Upper lobe of right lung (tissue), 1 donor: ENCODE data around the gene SLC1A2. TPM values are rescaled to one million over a fixed set of nuclear protein-coding genes. Genes with fewer than 3 reads are reported as not detected.

Experiments used
- ATAC-seq: fragments of 200-7000 bp; cut with Tn5 transposase; one replicate; pipeline ENCODE4 v1.9.1; 2020; ENCODE audit warnings: mild to moderate bottlenecking, moderate library complexity
- DNase-seq: peaks from one replicate; pipeline ENCODE4 v3.0.0-alpha.2; 2020
- H3K27ac ChIP-seq: fragments of 200-600 bp; one replicate; pipeline ENCODE4 v1.8.0; 2022
- H3K27me3 ChIP-seq: fragments of 200-600 bp; one replicate; pipeline ENCODE4 v1.8.0; 2022; ENCODE audit warnings: mild to moderate bottlenecking
- H3K36me3 ChIP-seq: fragments of 200-600 bp; one replicate; pipeline ENCODE4 v1.8.0; 2022
- H3K4me1 ChIP-seq: fragments of 200-600 bp; one replicate; pipeline ENCODE4 v1.8.0; 2022
- H3K4me3 ChIP-seq: fragments of 200-600 bp; one replicate; pipeline ENCODE4 v1.8.0; 2022; ENCODE audit warnings: mild to moderate bottlenecking
- H3K9me3 ChIP-seq: fragments of 200-600 bp; one replicate; pipeline ENCODE4 v1.8.0; 2022
- CTCF ChIP-seq: fragments of 200-600 bp; IDR thresholded peaks from one replicate; pipeline ENCODE4 v1.8.0; 2022; ENCODE audit warnings: antibody characterized with exemption
- intact Hi-C: fragments of 100-400 bp; cut with DNase I; formaldehyde crosslinking; loops from one replicate; pipeline ENCODE4 v1.11.0; 2022
- total RNA-seq: library from RNA; stranded (reverse); fragmentation: NEBNext Ultra II Directional; extraction: Animal tissue kit (Norgen Biotek cat#: 25700); gene quantifications from one replicate; pipeline ENCODE4 v1.2.1, GENCODE V29; 2021
- donor health status: DM: no; HTN: yes; CAD: no; lungs with severe emphysema.

Gene SLC1A2
- total RNA-seq, 1 donor from 2014 or later: 2.5 TPM

GRCh38 chr11:35242412-35243242, 176.7 kb downstream of the SLC1A2 start:
- TF ChIP-seq CTCF: no peak
- Histone ChIP-seq H3K9me3 (no peaks in the 10 kb centered on the region), H3K27me3 (no peaks in the 10 kb centered on the region), H3K27ac (no peak overlapping the region), H3K4me1 (peaks cover 16% of the 10 kb centered on the region), H3K4me3 (no peak overlapping the region), H3K36me3 (no peaks in the 10 kb centered on the region)
- DNase-seq (no peak), ATAC-seq (no peak)
- intact Hi-C loops: no loop called here

GRCh38 chr11:35241531-35241930, 177.8 kb downstream of the SLC1A2 start:
- intact Hi-C loops: no loop called here
- H3K36me3 ChIP-seq: no peaks in the 10 kb centered on the region
- no peaks in the 10 kb centered on the region for H3K9me3 ChIP-seq
- no peak overlapping the region for H3K27ac ChIP-seq
- no peaks in the 10 kb centered on the region for H3K27me3 ChIP-seq
- ATAC-seq (no peak), DNase-seq (no peak)
- no peak overlapping the region for H3K4me3 ChIP-seq
- H3K4me1 ChIP-seq: peaks cover 18% of the 10 kb centered on the region
- TF ChIP-seq CTCF: no peak

- Histone ChIP-seq H3K27ac (no peak overlapping the region), H3K9me3 (no peaks in the 10 kb centered on the region), H3K36me3 (no peaks in the 10 kb centered on the region), H3K4me1 (peaks cover 18% of the 10 kb centered on the region), H3K27me3 (no peaks in the 10 kb centered on the region), H3K4me3 (no peak overlapping the region)
- TF ChIP-seq CTCF: no peak
- ATAC-seq (no peak), DNase-seq (no peak)
- intact Hi-C loops: no loop called here
Observed at GRCh38 chr11:35241083-35241482, 178.3 kb downstream of the SLC1A2 start.

- intact Hi-C loops: no loop called here
- H3K9me3 ChIP-seq: no peaks in the 10 kb centered on the region
- no peak overlapping the region for H3K4me3 ChIP-seq
- H3K4me1 ChIP-seq: peaks cover 18% of the 10 kb centered on the region
- ATAC-seq: no peak
- no peak for DNase-seq
- H3K27me3 ChIP-seq: no peaks in the 10 kb centered on the region
- H3K36me3 ChIP-seq: no peaks in the 10 kb centered on the region
- TF ChIP-seq CTCF: no peak
- no peak overlapping the region for H3K27ac ChIP-seq
Observed at GRCh38 chr11:35239471-35240075, 179.8 kb downstream of the SLC1A2 start.

GRCh38 chr11:35238882-35239281, 180.5 kb downstream of the SLC1A2 start:
- H3K4me1 ChIP-seq: peaks cover 18% of the 10 kb centered on the region
- no peak overlapping the region for H3K27ac ChIP-seq
- TF ChIP-seq CTCF: no peak
- H3K4me3 ChIP-seq: no peak overlapping the region
- intact Hi-C loops: no loop called here
- no peaks in the 10 kb centered on the region for H3K9me3 ChIP-seq
- DNase-seq: no peak
- ATAC-seq: no peak
- H3K27me3 ChIP-seq: no peaks in the 10 kb centered on the region
- no peaks in the 10 kb centered on the region for H3K36me3 ChIP-seq
